Upper lobe of left lung (tissue), 4 donors: ENCODE data around the gene JAZF1.

Experiments
- CTCF ChIP-seq, 6 experiments: fragments of 450-650 bp in 4 of 6; fragments of 200-600 bp in 2 of 6; sonication (generic) in 2 of 6; IDR thresholded peaks; one replicate each; pipeline ENCODE4 v1.5.1; 2016 to 2019; ENCODE audit warnings: antibody characterized with exemption in 6 of 6
- EP300 ChIP-seq, 4 donors: sonication (generic); formaldehyde crosslinking; IDR thresholded peaks; one replicate each; pipeline ENCODE4 v1.5.1; 2017; ENCODE audit warnings: antibody characterized with exemption in 4 of 4, control low read depth in 2 of 4
- POLR2A ChIP-seq, 4 donors: fragments of 450-650 bp; IDR thresholded peaks; one replicate each; pipeline ENCODE4 v1.5.1; 2016 to 2017; ENCODE audit warnings: antibody characterized with exemption in 4 of 4, mild to moderate bottlenecking in 2 of 4
- POLR2AphosphoS5 ChIP-seq, 2 donors: sonication (generic); formaldehyde crosslinking; IDR thresholded peaks; one replicate each; pipeline ENCODE4 v1.5.1; 2017; ENCODE audit warnings: antibody characterized with exemption in 2 of 2

- TF ChIP-seq CTCF (IDR thresholded peaks at IDR 0.05) (no peak), POLR2A (IDR thresholded peaks at IDR 0.05) (no peak), EP300 (IDR thresholded peaks at IDR 0.05) (no peak), POLR2AphosphoS5 (IDR thresholded peaks at IDR 0.05) (no peak)
These were observed 66.5 kb downstream of the JAZF1 start for GRCh38 chr7:28114056-28114455.
